CD4-positive, alpha-beta memory T cell (primary cell): ENCODE data around the gene LNP1. TPM values are rescaled to one million over a fixed set of nuclear protein-coding genes. Genes with fewer than 3 reads are reported as not detected.

ENCODE experiments used
- CTCF ChIA-PET: fragments of 350-600 bp; sonication (Branson Sonifier 250); formaldehyde crosslinking; loops from one replicate; lab custom pipeline; 2021; ENCODE audit warnings: inconsistent platforms; ENCODE audit not compliant: partially characterized antibody; lab: Charles Lee
- POLR2A ChIA-PET: fragments of 350-600 bp; sonication (Branson Sonifier 250); formaldehyde crosslinking; loops from one replicate; lab custom pipeline; 2021; ENCODE audit not compliant: partially characterized antibody; lab: Charles Lee
- DNase-seq, 5 donors: peaks; one replicate each; pipeline versions ENCODE4 v3.0.0 to v3.0.0-alpha.2; 2020 to 2022; ENCODE audit warnings: mixed read lengths in 1 of 5
- H3K27ac ChIP-seq: one replicate; pipeline ENCODE4 v1.7.0; 2013; ENCODE audit warnings: low read depth, low read length
- H3K27me3 ChIP-seq: 2 replicates; pipeline ENCODE4 v1.7.0; 2013; ENCODE audit warnings: mild to moderate bottlenecking, low read length, moderate library complexity; ENCODE audit not compliant: insufficient read depth
- H3K36me3 ChIP-seq: 2 replicates; pipeline ENCODE4 v1.7.0; 2013; ENCODE audit warnings: mild to moderate bottlenecking, low read length, moderate library complexity; ENCODE audit not compliant: insufficient read depth
- H3K4me1 ChIP-seq: 2 replicates; pipeline ENCODE4 v1.7.0; 2013; ENCODE audit warnings: mild to moderate bottlenecking, low read length, moderate library complexity; ENCODE audit not compliant: insufficient read depth
- H3K4me3 ChIP-seq, 2 donors: one replicate each; pipeline ENCODE4 v1.7.0; 2013; ENCODE audit warnings: low read length in 2 of 2, mild to moderate bottlenecking in 1 of 2
- H3K9me3 ChIP-seq, 2 donors: one replicate each; pipeline ENCODE4 v1.7.0; 2013; ENCODE audit warnings: low read length in 2 of 2, control low read depth in 1 of 2; ENCODE audit not compliant: control insufficient read depth in 1 of 2
- H3K27ac Mint-ChIP-seq, 7 donors: one replicate each; pipeline ENCODE4 v1.8.0; 2020 to 2021; ENCODE audit warnings: mixed read lengths in 7 of 7, mild to moderate bottlenecking in 6 of 7, inconsistent platforms in 3 of 7, moderate library complexity in 3 of 7
- H3K27me3 Mint-ChIP-seq, 2 donors: one replicate each; pipeline ENCODE4 v1.8.0; 2020 to 2021; ENCODE audit warnings: mixed read lengths in 2 of 2
- H3K36me3 Mint-ChIP-seq, 2 donors: one replicate each; pipeline ENCODE4 v1.8.0; 2020 to 2021; ENCODE audit warnings: mixed read lengths in 2 of 2, inconsistent platforms in 1 of 2, mild to moderate bottlenecking in 1 of 2
- H3K4me1 Mint-ChIP-seq, 4 donors: one replicate each; pipeline ENCODE4 v1.8.0; 2020 to 2021; ENCODE audit warnings: mixed read lengths in 4 of 4, mild to moderate bottlenecking in 1 of 4
- H3K4me3 Mint-ChIP-seq, 8 donors: one replicate each; pipeline ENCODE4 v1.8.0; 2020 to 2021; ENCODE audit warnings: mixed read lengths in 8 of 8, mild to moderate bottlenecking in 7 of 8, moderate library complexity in 6 of 8, inconsistent platforms in 3 of 8
- H3K9me3 Mint-ChIP-seq, 8 donors: one replicate each; pipeline ENCODE4 v1.8.0; 2020 to 2021; ENCODE audit warnings: mixed read lengths in 8 of 8, mild to moderate bottlenecking in 5 of 8, inconsistent platforms in 3 of 8, moderate library complexity in 1 of 8
- intact Hi-C: fragments of 100-400 bp; cut with micrococcal nuclease; formaldehyde crosslinking; loops from one replicate; pipeline ENCODE4 v1.15.1; 2023
- polyA plus RNA-seq, 2 donors: library from polyadenylated mRNA; unstranded; fragments of 300-500 nt; fragmentation: Illumina TruSeq; gene quantifications; one replicate each; pipeline ENCODE4 v1.2.3, GENCODE V29; 2021
- total RNA-seq, 2 experiments: library from RNA; stranded (reverse); gene quantifications; one replicate each; pipeline ENCODE4 v1.2.3, GENCODE V29; 2021

The LNP1 gene
- total and polyA plus RNA-seq, 4 experiments from 2014 or later: 0.61 to 2.2 (median 1.7) TPM

DNA sequence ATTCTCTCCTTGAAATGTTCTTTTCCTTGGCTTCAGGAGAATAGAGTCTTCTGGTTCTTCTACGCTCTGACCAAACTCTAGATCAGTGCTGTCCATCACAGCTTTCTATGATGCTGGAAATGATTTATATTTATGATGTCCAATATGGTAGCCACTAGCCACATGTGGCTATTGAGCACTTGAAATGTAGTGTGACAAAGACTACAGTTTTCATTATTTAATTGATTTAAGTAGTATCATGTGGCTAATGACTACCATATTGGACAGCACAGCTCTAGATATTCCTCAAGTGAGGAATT, 2.9 kb downstream of the LNP1 start:
- CTCF ChIA-PET: interaction anchor here (0.7 to 1.5 kb wide), 3 partner anchors 18 to 305 kb away, joined by 3 to 4 read pairs (median 3); partner anchors contain the start of gene TFG
- Histone ChIP-seq H3K27ac (no peak overlapping the region), H3K27me3 (no peaks in the 10 kb centered on the region), H3K4me3 (no peak overlapping the region), H3K4me1 (peaks cover 34% of the 10 kb centered on the region), H3K9me3 (no peaks in the 10 kb centered on the region), H3K36me3 (no peaks in the 10 kb centered on the region)
- POLR2A ChIA-PET: interaction anchor here (0.6 kb wide), 1 partner anchor 572 kb away, joined by 3 read pairs; no protein-coding TSS in a partner anchor
- Mint-ChIP-seq H3K27me3 (no peaks in the 10 kb centered on the region), H3K27ac (no peak overlapping the region), H3K9me3 (peaks cover 0 to 10% (median 7%) of the 10 kb centered on the region in 8 donors), H3K36me3 (peaks cover 17 to 20% of the 10 kb centered on the region in 2 donors), H3K4me3 (peak overlapping the region in 1 of 8 donors; percentile 41), H3K4me1 (peaks cover 26 to 50% (median 39%) of the 10 kb centered on the region in 4 donors)
- intact Hi-C loops: no loop called here
- DNase-seq: no peak

DNA sequence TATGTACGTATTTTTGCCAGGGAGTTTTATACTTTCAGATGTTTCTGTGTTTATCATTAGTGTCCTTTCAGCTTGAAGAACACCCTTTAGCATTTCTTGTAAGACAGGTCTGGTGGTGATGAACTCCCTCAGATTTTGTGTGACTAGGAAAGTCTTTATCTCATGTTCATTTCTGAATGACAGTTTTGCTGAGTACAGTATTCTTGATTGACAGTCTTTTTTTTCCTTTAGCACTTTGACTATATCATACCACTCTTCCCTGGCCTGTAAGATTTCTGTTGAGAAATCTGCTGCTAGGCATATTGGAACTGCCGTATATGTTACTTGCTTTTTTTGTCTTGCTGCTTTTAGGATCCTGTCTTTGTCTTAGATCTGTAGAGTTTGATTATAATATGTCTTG, 5.8 kb downstream of the LNP1 start:
- intact Hi-C loops: no loop called here
- no peak overlapping the region for H3K27ac ChIP-seq
- CTCF ChIA-PET: no interaction called here
- H3K36me3 Mint-ChIP-seq: peaks cover 7 to 33% of the 10 kb centered on the region in 2 donors
- no peaks in the 10 kb centered on the region for H3K27me3 ChIP-seq
- no peak overlapping the region for H3K27ac Mint-ChIP-seq
- no peaks in the 10 kb centered on the region for H3K9me3 ChIP-seq
- H3K27me3 Mint-ChIP-seq: no peaks in the 10 kb centered on the region
- POLR2A ChIA-PET: no interaction called here
- no peak for DNase-seq
- peaks cover 13 to 30% (median 20%) of the 10 kb centered on the region in 4 donors for H3K4me1 Mint-ChIP-seq
- H3K4me3 Mint-ChIP-seq: no peak overlapping the region
- H3K4me3 ChIP-seq: no peak overlapping the region
- H3K4me1 ChIP-seq: peaks cover 18% of the 10 kb centered on the region
- H3K36me3 ChIP-seq: no peaks in the 10 kb centered on the region
- peaks cover 0 to 25% (median 11%) of the 10 kb centered on the region in 8 donors for H3K9me3 Mint-ChIP-seq

DNA sequence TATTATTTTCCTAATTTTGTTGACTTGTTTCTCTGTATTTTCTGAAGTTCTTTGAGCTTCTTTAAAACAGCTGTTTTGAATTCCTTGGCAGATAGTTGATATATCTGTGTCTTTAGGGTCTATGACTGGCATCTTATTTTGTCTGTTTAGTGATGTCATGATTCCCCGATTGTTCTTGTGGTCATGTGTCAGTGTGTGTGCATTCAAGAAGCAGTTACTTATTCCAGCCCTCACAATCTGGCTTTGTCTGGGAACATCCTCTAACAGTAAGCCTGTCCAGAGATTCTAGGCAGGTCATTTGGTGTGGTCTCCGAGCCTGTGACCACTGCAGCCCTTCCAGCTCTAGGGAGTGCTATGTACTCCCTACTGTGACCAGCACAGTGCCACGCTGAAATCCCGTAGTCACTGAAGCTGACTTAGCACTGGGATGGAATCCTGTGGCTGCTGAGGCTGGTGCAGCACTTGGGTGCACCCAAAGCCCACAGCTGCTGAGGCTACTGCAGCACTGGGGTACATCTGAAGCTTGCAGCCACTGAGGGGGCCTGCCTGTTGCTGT, 6.7 kb downstream of the LNP1 start:
- H3K36me3 ChIP-seq: no peaks in the 10 kb centered on the region
- no peak overlapping the region for H3K4me3 ChIP-seq
- CTCF ChIA-PET: no interaction called here
- H3K27me3 ChIP-seq: no peaks in the 10 kb centered on the region
- H3K4me1 Mint-ChIP-seq: peaks cover 6 to 21% (median 13%) of the 10 kb centered on the region in 4 donors
- DNase-seq: no peak
- H3K4me3 Mint-ChIP-seq: no peak overlapping the region
- H3K27ac Mint-ChIP-seq: no peak overlapping the region
- no peak overlapping the region for H3K27ac ChIP-seq
- peaks cover 0 to 32% (median 11%) of the 10 kb centered on the region in 8 donors for H3K9me3 Mint-ChIP-seq
- H3K4me1 ChIP-seq: peaks cover 9% of the 10 kb centered on the region
- H3K27me3 Mint-ChIP-seq: no peaks in the 10 kb centered on the region
- no peaks in the 10 kb centered on the region for H3K9me3 ChIP-seq
- POLR2A ChIA-PET: no interaction called here
- H3K36me3 Mint-ChIP-seq: peaks cover 9 to 42% of the 10 kb centered on the region in 2 donors
- intact Hi-C loops: no loop called here

DNA sequence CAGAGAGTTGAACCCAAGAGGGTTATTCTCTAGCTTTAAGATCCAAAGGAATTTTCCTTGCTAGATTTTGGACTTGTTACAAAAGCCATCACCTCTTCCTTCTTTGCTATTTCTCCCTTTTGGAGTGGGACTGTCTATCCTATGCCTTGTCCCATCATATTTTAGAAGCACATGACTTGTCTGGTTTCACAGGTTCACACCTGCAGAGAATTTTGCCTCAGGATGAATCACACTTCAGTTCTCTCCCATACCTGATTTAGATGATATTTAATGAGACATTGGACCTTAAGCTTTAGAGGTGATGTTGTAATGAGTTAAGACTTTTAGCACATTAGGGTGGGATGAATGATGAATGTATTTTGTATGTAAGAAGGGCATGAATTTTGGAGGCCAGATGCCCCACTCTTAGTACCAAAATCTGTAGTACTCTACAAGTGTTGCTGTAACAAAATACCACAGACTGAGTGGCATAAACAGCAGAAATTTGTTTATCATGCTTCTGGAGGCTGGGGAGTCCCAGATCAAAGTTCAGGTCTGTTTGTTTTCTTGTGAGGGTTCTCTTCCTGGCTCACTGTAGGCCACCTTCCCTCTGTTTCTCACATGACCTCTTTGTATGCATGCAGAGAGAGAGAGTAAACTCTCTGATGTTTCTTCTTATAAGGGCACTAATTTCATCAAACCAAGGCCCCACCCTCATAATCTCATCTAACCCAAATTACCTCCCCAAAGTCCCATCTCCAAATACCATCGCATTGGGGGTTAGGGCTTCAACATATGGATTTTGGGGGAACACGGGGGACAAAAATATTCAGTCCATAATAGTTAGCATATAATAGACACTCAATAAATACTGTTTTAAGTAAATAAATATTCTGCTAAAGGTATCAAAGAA, 10.0 kb downstream of the LNP1 start:
- no peaks in the 10 kb centered on the region for H3K9me3 ChIP-seq
- H3K36me3 ChIP-seq: no peaks in the 10 kb centered on the region
- no peak for DNase-seq
- no peaks in the 10 kb centered on the region for H3K4me1 ChIP-seq
- Mint-ChIP-seq H3K9me3 (peaks cover 0 to 32% (median 13%) of the 10 kb centered on the region in 8 donors), H3K4me3 (no peak overlapping the region), H3K4me1 (peaks cover 0 to 2% (median 0%) of the 10 kb centered on the region in 4 donors), H3K27ac (no peak overlapping the region), H3K27me3 (no peaks in the 10 kb centered on the region), H3K36me3 (peaks cover 9 to 45% of the 10 kb centered on the region in 2 donors)
- H3K4me3 ChIP-seq: no peak overlapping the region
- no peak overlapping the region for H3K27ac ChIP-seq
- intact Hi-C loops: no loop called here
- POLR2A ChIA-PET: no interaction called here
- CTCF ChIA-PET: no interaction called here
- H3K27me3 ChIP-seq: no peaks in the 10 kb centered on the region

DNA sequence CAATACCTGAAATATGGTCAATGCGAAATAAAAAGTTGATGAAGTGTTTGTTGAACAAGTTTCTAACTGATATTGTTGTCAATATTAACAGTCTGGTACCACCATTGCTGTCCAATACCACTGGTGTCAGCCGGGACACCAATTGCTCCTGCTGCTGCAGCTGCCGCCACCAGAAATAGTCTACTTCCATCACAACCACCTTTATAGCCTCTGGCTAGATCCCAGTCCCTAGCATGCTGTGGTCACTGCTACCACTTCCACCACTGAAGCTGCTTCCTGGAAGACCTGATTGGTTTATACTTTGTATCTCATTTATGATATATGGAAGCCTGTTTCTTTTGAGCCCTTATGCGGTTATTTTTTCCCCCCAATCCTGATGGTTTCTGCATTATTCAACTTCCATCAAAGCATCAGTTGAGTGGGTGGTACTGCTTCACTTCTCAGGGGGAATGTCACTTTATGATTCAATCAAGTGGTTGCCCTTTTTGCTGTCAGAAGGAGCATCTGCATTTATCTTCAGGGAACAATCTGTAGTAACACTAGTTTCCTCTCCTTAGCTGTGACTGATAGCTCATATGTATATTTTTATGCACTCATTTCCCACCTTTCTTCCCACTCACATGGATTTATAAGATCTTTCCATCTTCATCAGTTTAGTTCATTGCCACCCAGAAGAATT, 11.7 kb downstream of the LNP1 start:
- intact Hi-C loops: no loop called here
- Histone ChIP-seq H3K4me3 (no peak overlapping the region), H3K4me1 (no peaks in the 10 kb centered on the region), H3K9me3 (no peaks in the 10 kb centered on the region), H3K36me3 (no peaks in the 10 kb centered on the region), H3K27ac (no peak overlapping the region), H3K27me3 (no peaks in the 10 kb centered on the region)
- no peaks in the 10 kb centered on the region for H3K4me1 Mint-ChIP-seq
- H3K27me3 Mint-ChIP-seq: no peaks in the 10 kb centered on the region
- POLR2A ChIA-PET: no interaction called here
- DNase-seq: no peak
- peaks cover 0 to 24% (median 9%) of the 10 kb centered on the region in 8 donors for H3K9me3 Mint-ChIP-seq
- CTCF ChIA-PET: no interaction called here
- no peak overlapping the region for H3K27ac Mint-ChIP-seq
- H3K4me3 Mint-ChIP-seq: no peak overlapping the region
- peaks cover 8 to 36% of the 10 kb centered on the region in 2 donors for H3K36me3 Mint-ChIP-seq

DNA sequence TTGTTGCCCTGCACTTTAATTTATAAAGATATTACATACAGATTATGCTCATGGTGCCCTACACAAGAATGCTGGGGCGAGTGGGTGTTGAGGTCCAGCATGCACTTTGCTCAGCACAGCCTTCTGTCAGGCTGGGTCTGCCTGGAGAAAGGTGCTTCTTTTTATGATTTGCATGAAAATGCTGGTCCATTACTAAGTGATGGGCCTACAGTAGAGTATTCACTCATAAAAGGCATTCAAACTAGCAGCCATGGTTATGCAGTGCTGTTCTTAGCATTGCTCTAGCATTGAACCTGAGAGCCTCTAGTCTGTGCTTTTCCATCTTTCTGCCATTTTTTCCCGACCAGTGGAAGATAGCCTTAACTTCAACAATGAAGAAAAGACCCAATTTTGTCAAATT, 12.3 kb downstream of the LNP1 start:
- Histone ChIP-seq H3K9me3 (no peaks in the 10 kb centered on the region), H3K4me3 (no peak overlapping the region), H3K27me3 (no peaks in the 10 kb centered on the region), H3K27ac (no peak overlapping the region), H3K36me3 (no peaks in the 10 kb centered on the region), H3K4me1 (no peaks in the 10 kb centered on the region)
- no peak for DNase-seq
- H3K4me1 Mint-ChIP-seq: no peaks in the 10 kb centered on the region
- H3K27me3 Mint-ChIP-seq: no peaks in the 10 kb centered on the region
- ChIA-PET CTCF (no interaction called here), POLR2A (no interaction called here)
- H3K27ac Mint-ChIP-seq: no peak overlapping the region
- intact Hi-C loops: no loop called here
- peaks cover 0 to 24% (median 8%) of the 10 kb centered on the region in 8 donors for H3K9me3 Mint-ChIP-seq
- H3K4me3 Mint-ChIP-seq: no peak overlapping the region
- peaks cover 8 to 32% of the 10 kb centered on the region in 2 donors for H3K36me3 Mint-ChIP-seq

DNA sequence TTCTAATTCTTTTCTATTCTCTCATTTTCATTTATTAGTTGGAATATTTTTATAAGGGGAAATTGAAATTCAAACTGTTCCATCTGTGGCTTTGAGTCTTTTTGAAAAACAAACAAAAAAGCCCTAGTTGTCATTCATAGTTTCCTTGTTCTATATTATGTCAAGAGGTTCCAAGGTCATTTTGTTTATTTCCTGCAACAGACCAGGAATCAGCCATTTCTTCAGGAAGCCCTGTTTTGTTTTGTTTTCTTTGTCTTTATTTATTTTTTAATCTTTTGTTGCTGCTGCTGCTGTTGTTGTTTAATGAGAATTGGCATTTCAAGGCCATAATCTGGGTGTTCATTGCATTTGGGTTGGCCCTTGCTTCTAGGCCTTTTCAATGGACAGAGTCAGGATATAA, 14.8 kb downstream of the LNP1 start:
- Mint-ChIP-seq H3K36me3 (peaks cover 5 to 23% of the 10 kb centered on the region in 2 donors), H3K4me1 (no peaks in the 10 kb centered on the region), H3K9me3 (peaks cover 0 to 15% (median 5%) of the 10 kb centered on the region in 8 donors), H3K27ac (peak overlapping the region in 1 of 7 donors; percentile 82), H3K4me3 (no peak overlapping the region), H3K27me3 (no peaks in the 10 kb centered on the region)
- no peaks in the 10 kb centered on the region for H3K4me1 ChIP-seq
- ChIA-PET CTCF (no interaction called here), POLR2A (no interaction called here)
- DNase-seq: no peak
- H3K4me3 ChIP-seq: no peak overlapping the region
- H3K36me3 ChIP-seq: no peaks in the 10 kb centered on the region
- no peaks in the 10 kb centered on the region for H3K27me3 ChIP-seq
- intact Hi-C loops: no loop called here
- H3K9me3 ChIP-seq: no peaks in the 10 kb centered on the region
- no peak overlapping the region for H3K27ac ChIP-seq
